PC-3 (cell line): ENCODE measurements around the gene CRIP3. TPM values are rescaled to one million over a fixed set of nuclear protein-coding genes. Genes with fewer than 3 reads are reported as not detected.

ENCODE experiments used
- ATAC-seq: fragments of 200-7000 bp; cut with Tn5 transposase; 2 replicates; pipeline ENCODE4 v1.9.1; 2020; ENCODE audit warnings: mild to moderate bottlenecking, moderate library complexity
- BruUV-seq: library from RNA; stranded (reverse); fragments of 400-500 nt; replicated peaks from 2 replicates; lab custom pipeline; 2021; lab: Mats Ljungman, UMichigan
- CTCF ChIA-PET: fragments of 300-600 bp; sonication (Branson Sonifier 250); formaldehyde crosslinking; loops from one replicate; lab custom pipeline; 2022; ENCODE audit warnings: antibody characterized with exemption; lab: Charles Lee
- POLR2A ChIA-PET: fragments of 300-600 bp; sonication (Branson Sonifier 250); formaldehyde crosslinking; loops from one replicate; lab custom pipeline; 2022; ENCODE audit warnings: antibody characterized with exemption; ENCODE audit not compliant: unreplicated experiment; lab: Charles Lee
- DNase-seq: peaks from one replicate; pipeline ENCODE4 v3.0.0-alpha.2; 2015
- H2AFZ ChIP-seq: fragments of 300-600 bp; sonication (generic); 2 replicates; pipeline ENCODE4 v1.6.0; 2016; ENCODE audit warnings: antibody characterized with exemption, low read length
- H3F3A ChIP-seq: fragments of 300-600 bp; sonication (generic); one replicate; pipeline ENCODE4 v1.6.0; 2017; ENCODE audit warnings: antibody characterized with exemption, low read length, control low read depth, mild to moderate bottlenecking; ENCODE audit not compliant: unreplicated experiment
- H3K27ac ChIP-seq: fragments of 300-600 bp; sonication (generic); 2 replicates; pipeline ENCODE4 v1.5.1; 2016; ENCODE audit warnings: mild to moderate bottlenecking, low read length
- H3K27me3 ChIP-seq: fragments of 300-600 bp; sonication (generic); 2 replicates; pipeline ENCODE4 v1.6.1; 2016; ENCODE audit warnings: low read length, mixed read lengths
- H3K36me3 ChIP-seq: fragments of 300-600 bp; sonication (generic); 2 replicates; pipeline ENCODE4 v1.6.1; 2016; ENCODE audit warnings: low read depth, mixed run types, low read length, mixed read lengths
- H3K4me1 ChIP-seq: fragments of 300-600 bp; sonication (generic); 2 replicates; pipeline ENCODE4 v1.5.1; 2016; ENCODE audit warnings: low read length; ENCODE audit not compliant: insufficient read depth
- H3K4me2 ChIP-seq: fragments of 300-600 bp; sonication (generic); 2 replicates; pipeline ENCODE4 v1.6.0; 2016; ENCODE audit warnings: low read length
- H3K4me3 ChIP-seq: fragments of 300-600 bp; sonication (generic); 2 replicates; pipeline ENCODE4 v1.5.1; 2016; ENCODE audit warnings: mild to moderate bottlenecking, low read length, mixed read lengths
- H3K79me2 ChIP-seq: fragments of 300-600 bp; sonication (generic); 2 replicates; pipeline ENCODE4 v1.6.1; 2017; ENCODE audit warnings: low read length, mixed read lengths
- H3K9ac ChIP-seq: fragments of 300-600 bp; sonication (generic); 2 replicates; pipeline ENCODE4 v1.6.0; 2016; ENCODE audit warnings: mild to moderate bottlenecking, low read length
- H3K9me2 ChIP-seq: fragments of 300-600 bp; sonication (generic); replicated peaks from 2 replicates; pipeline ENCODE4 v1.6.1; 2016; ENCODE audit warnings: mixed run types, low read length, mixed read lengths
- H3K9me3 ChIP-seq: fragments of 300-600 bp; sonication (generic); 2 replicates; pipeline ENCODE4 v1.6.1; 2016; ENCODE audit warnings: low read length, mixed read lengths
- H4K20me1 ChIP-seq: fragments of 300-600 bp; sonication (generic); 2 replicates; pipeline ENCODE4 v1.6.1; 2016; ENCODE audit warnings: low read length, mixed read lengths
- EZH2 ChIP-seq: fragments of 300-600 bp; sonication (generic); IDR thresholded peaks from one replicate; pipeline ENCODE4 v1.6.1; 2017; ENCODE audit warnings: antibody characterized with exemption, mild to moderate bottlenecking, low read length; ENCODE audit not compliant: unreplicated experiment
- EZH2phosphoT487 ChIP-seq: fragments of 300-600 bp; sonication (generic); IDR thresholded peaks from 2 replicates; pipeline ENCODE4 v1.6.1; 2018; ENCODE audit warnings: mild to moderate bottlenecking, antibody characterized with exemption, low read length, borderline replicate concordance
- intact Hi-C: fragments of 100-400 bp; cut with micrococcal nuclease; formaldehyde crosslinking; loops from 2 replicates; pipeline ENCODE4 v1.9.0; 2023
- total RNA-seq: library from RNA; depleted of rRNA; stranded (reverse); fragments of >200 nt; gene quantifications from 2 replicates; pipeline ENCODE4 v1.2.3, GENCODE V29; 2014
- TF ChIP-seq, protein P1 (sequence below): fragments of 300-600 bp; sonication (generic); conservative IDR thresholded peaks from 2 replicates; pipeline ENCODE4 v1.5.1; 2017; ENCODE audit warnings: antibody characterized with exemption, low read depth, mild to moderate bottlenecking, low read length

CRIP3 gene
- total RNA-seq, 1 experiment from 2014 or later: 0.29 TPM

DNA sequence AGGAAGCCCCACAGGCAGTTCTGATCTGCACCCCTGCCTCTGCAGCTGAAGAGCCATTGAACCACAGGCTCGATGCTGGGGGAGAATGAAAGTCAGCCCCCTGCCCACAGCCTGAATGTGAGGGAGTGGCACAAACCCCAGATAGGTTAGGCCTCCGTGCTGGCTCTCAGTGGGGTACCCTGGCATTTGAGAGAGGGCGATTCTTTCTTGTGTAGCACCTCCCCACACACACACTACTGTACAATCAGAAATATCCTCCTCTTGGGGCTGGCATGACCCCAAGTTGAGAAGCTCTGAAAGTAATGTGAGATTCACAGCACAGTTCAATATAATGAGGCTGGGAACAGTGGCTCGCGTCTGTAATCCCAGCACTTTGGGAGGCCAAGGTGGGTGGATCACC is 47.4 kb downstream of the CRIP3 start:
- ChIA-PET POLR2A (no interaction called here), CTCF (no interaction called here)
- Histone ChIP-seq H3K4me2 (no peak overlapping the region), H4K20me1 (no peaks in the 10 kb centered on the region), H3F3A (no peaks in the 10 kb centered on the region), H3K9me3 (no peaks in the 10 kb centered on the region), H3K9ac (no peak overlapping the region), H2AFZ (no peak overlapping the region), H3K36me3 (no peaks in the 10 kb centered on the region; the same call in 1 of the 2 replicates), H3K9me2 (no peaks in the 10 kb centered on the region), H3K27ac (no peak overlapping the region), H3K4me3 (no peak overlapping the region), H3K27me3 (no peaks in the 10 kb centered on the region), H3K79me2 (no peaks in the 10 kb centered on the region), H3K4me1 (no peaks in the 10 kb centered on the region)
- intact Hi-C loops: loop anchor here (5.0 kb wide), 1 partner anchor 246 kb away; no protein-coding TSS in a partner anchor
- no TSS peak for BruUV-seq
- ATAC-seq (no peak), DNase-seq (no peak)
- TF ChIP-seq EZH2phosphoT487: no peak
- TF ChIP-seq, protein P1, sequence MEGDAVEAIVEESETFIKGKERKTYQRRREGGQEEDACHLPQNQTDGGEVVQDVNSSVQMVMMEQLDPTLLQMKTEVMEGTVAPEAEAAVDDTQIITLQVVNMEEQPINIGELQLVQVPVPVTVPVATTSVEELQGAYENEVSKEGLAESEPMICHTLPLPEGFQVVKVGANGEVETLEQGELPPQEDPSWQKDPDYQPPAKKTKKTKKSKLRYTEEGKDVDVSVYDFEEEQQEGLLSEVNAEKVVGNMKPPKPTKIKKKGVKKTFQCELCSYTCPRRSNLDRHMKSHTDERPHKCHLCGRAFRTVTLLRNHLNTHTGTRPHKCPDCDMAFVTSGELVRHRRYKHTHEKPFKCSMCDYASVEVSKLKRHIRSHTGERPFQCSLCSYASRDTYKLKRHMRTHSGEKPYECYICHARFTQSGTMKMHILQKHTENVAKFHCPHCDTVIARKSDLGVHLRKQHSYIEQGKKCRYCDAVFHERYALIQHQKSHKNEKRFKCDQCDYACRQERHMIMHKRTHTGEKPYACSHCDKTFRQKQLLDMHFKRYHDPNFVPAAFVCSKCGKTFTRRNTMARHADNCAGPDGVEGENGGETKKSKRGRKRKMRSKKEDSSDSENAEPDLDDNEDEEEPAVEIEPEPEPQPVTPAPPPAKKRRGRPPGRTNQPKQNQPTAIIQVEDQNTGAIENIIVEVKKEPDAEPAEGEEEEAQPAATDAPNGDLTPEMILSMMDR: no peak

DNA sequence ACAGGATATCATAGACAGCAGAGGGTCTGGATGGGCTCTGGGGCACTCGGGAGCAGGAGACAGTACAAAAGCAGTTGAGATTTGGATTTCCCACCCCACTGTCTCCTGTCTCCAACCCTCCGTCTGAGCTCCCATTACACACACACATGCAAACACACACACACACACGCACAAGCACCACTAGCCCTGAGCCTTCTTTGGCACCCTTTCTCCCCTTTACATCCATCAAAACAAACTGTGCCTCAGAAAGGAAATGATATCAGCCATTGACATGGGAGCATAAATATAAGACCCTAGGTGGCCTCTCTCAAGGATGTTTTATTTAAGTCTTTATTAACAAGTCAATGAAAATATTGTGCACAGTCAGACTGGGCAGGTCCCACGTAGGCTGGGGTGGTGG is 47.8 kb downstream of the CRIP3 start:
- no peak overlapping the region for H2AFZ ChIP-seq
- no TSS peak for BruUV-seq
- H3K4me3 ChIP-seq: no peak overlapping the region
- no peaks in the 10 kb centered on the region for H4K20me1 ChIP-seq
- intact Hi-C loops: loop anchor here (5.0 kb wide), 1 partner anchor 247 kb away; no protein-coding TSS in a partner anchor
- H3K9ac ChIP-seq: no peak overlapping the region
- no peaks in the 10 kb centered on the region for H3F3A ChIP-seq
- no peak overlapping the region for H3K27ac ChIP-seq
- no peaks in the 10 kb centered on the region for H3K27me3 ChIP-seq
- TF ChIP-seq, protein P1: no peak
- TF ChIP-seq EZH2 (no peak), EZH2phosphoT487 (no peak)
- no peaks in the 10 kb centered on the region for H3K4me1 ChIP-seq
- no peak for ATAC-seq
- ChIA-PET CTCF (no interaction called here), POLR2A (interaction anchor here (0.6 kb wide), 1 partner anchor 112 kb away, joined by 3 read pairs; no protein-coding TSS in a partner anchor)
- DNase-seq: no peak
- H3K9me2 ChIP-seq: no peaks in the 10 kb centered on the region
- H3K4me2 ChIP-seq: no peak overlapping the region
- H3K36me3 ChIP-seq: no peaks in the 10 kb centered on the region; the same call in 1 of the 2 replicates
- H3K79me2 ChIP-seq: no peaks in the 10 kb centered on the region
- H3K9me3 ChIP-seq: no peaks in the 10 kb centered on the region

DNA sequence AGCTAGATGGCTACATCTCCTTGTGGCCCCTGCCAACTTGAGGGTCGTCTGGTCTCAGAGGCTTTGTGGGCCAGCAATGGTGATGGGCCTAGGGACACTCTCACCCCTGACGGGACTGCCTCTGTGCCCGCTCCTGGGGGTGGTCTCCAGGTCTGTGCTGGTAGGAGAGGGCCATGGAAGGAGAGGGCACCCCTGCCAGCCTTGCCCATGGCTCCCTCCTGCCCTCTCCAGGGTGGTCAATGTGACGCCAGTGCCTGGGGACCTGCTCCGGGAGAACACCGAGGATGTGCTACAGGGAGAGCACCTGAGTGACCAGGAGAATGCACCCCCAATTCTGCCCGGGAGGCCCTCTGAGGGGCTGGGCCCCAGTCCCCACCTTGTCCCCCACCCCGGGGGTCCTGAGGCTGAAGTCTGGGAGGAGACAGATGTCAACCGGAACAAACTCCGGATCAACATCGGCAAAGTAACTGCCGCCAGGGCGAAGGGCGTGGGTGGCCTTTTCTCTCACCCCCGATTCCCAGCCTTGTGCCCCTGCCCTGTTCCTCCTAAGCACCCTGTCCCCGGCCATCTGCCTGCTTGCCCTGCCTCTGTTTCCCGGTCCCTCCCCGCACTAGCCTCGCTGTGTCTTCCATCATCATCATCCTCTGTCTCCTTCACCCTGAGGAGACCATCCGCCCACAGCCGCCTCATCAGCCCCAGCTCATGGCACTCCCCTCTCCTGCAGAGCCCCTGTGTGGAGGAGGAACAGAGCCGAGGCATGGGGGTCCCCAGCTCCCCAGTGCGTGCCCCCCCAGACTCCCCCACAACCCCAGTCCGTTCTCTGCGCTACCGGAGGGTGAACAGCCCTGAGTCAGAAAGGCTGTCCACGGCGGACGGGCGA is 49.6 kb downstream of the CRIP3 start:
- Histone ChIP-seq H3K36me3 (no peaks in the 10 kb centered on the region; the same call in 1 of the 2 replicates), H3F3A (no peaks in the 10 kb centered on the region), H3K4me3 (no peak overlapping the region), H4K20me1 (no peaks in the 10 kb centered on the region), H3K27ac (no peak overlapping the region), H3K9me2 (no peaks in the 10 kb centered on the region), H3K4me2 (no peak overlapping the region), H3K27me3 (no peaks in the 10 kb centered on the region), H3K79me2 (no peaks in the 10 kb centered on the region), H3K9me3 (no peaks in the 10 kb centered on the region), H3K4me1 (no peaks in the 10 kb centered on the region), H2AFZ (no peak overlapping the region), H3K9ac (no peak overlapping the region)
- TF ChIP-seq EZH2 (no peak), EZH2phosphoT487 (no peak)
- TF ChIP-seq, protein P1: no peak
- DNase-seq (no peak), ATAC-seq (no peak)
- BruUV-seq: no TSS peak
- ChIA-PET CTCF (no interaction called here), POLR2A (interaction anchor here (0.7 kb wide), 1 partner anchor 78 kb away, joined by 9 read pairs; no protein-coding TSS in a partner anchor)
- intact Hi-C loops: no loop called here
